Esophagus squamous epithelium (tissue), 5 donors: Measurements from ENCODE around the gene CAPN15. TPM values are rescaled to one million over a fixed set of nuclear protein-coding genes. Genes with fewer than 3 reads are reported as not detected.
"Not testable (repeated sequence)": the region's sequence is repeated elsewhere in the genome, so short reads cannot be mapped to it uniquely, and the experiment has no call there.

Experiments
- DNase-seq: peaks from one replicate; lab custom pipeline; 2025; lab: John Stamatoyannopoulos, UW
- H3K27ac ChIP-seq, 4 donors: fragments of 200-600 bp; sonication (generic); one replicate each; pipeline ENCODE4 v1.5.1; 2016 to 2019; ENCODE audit warnings: mild to moderate bottlenecking in 1 of 4
- H3K27me3 ChIP-seq, 4 donors: fragments of 200-600 bp; sonication (generic); 1 replicate in 3 of 4; 2 replicates in 1 of 4; pipeline versions ENCODE4 v1.5.1 to v1.6.0; 2017 to 2021; ENCODE audit warnings: antibody characterized with exemption in 1 of 4
- H3K36me3 ChIP-seq, 3 donors: fragments of 200-600 bp; sonication (generic); one replicate each; pipeline ENCODE4 v1.5.1; 2016 to 2019
- H3K4me1 ChIP-seq, 3 donors: fragments of 200-600 bp; sonication (generic); one replicate each; pipeline ENCODE4 v1.5.1; 2017 to 2019
- H3K4me3 ChIP-seq, 4 donors: fragments of 200-600 bp; sonication (generic); 1 replicate in 3 of 4; 2 replicates in 1 of 4; pipeline ENCODE4 v1.5.1; 2016 to 2019; ENCODE audit warnings: mild to moderate bottlenecking in 2 of 4, moderate library complexity in 1 of 4
- H3K9me3 ChIP-seq, 3 donors: fragments of 200-600 bp; sonication (generic); one replicate each; pipeline ENCODE4 v1.5.1; 2016 to 2019
- CTCF ChIP-seq, 6 experiments: fragments of 450-650 bp in 4 of 6; fragments of 200-600 bp in 2 of 6; sonication (generic) in 2 of 6; IDR thresholded peaks; one replicate each; pipeline ENCODE4 v1.5.1; 2016 to 2019; ENCODE audit warnings: antibody characterized with exemption in 6 of 6, mild to moderate bottlenecking in 4 of 6, moderate library complexity in 4 of 6
- POLR2A ChIP-seq, 4 donors: fragments of 450-650 bp; IDR thresholded peaks; one replicate each; pipeline ENCODE4 v1.6.1; 2017; ENCODE audit warnings: antibody characterized with exemption in 4 of 4, mild to moderate bottlenecking in 4 of 4, moderate library complexity in 3 of 4
- WGBS, 2 donors: methylation state at CpG; one replicate each; pipeline ENCODE4 v1.1.5; 2018; 5-methylcytosine and 5-hydroxymethylcytosine counted together
- intact Hi-C: fragments of 100-400 bp; cut with DNase I; formaldehyde crosslinking; loops from one replicate; pipeline ENCODE4 v1.15.0; 2022
- total RNA-seq, 4 donors: library from RNA; depleted of rRNA; stranded (reverse); fragments of >200 nt; gene quantifications; one replicate each; pipeline ENCODE4 v1.1.0, GENCODE V29; 2016
- donor health status: DM: yes; HTN: yes; CAD: no.

CAPN15 gene
- total RNA-seq, 4 donors from 2014 or later: 29.4 to 69.6 (median 52.4) TPM

GRCh38 chr16:593807-594206 lies 66.3 kb downstream of the CAPN15 start:
- Histone ChIP-seq H3K27me3 (no peaks in the 10 kb centered on the region), H3K4me3 (peak overlapping the region in 2 of 4 donors; percentile 15 to 92), H3K36me3 (peaks cover 0 to 20% (median 0%) of the 10 kb centered on the region in 3 donors), H3K9me3 (no peaks in the 10 kb centered on the region), H3K4me1 (peaks cover 47 to 66% (median 52%) of the 10 kb centered on the region in 3 donors), H3K27ac (peak overlapping the region; percentile 69 to 95 (median 79))
- no peak for DNase-seq
- intact Hi-C loops: no loop called here
- WGBS, 2 donors: 50 to 61% methylated on average over 2 to 12 of the region's 16 CpGs
- TF ChIP-seq POLR2A (IDR thresholded peaks at IDR 0.05) (no peak), CTCF (IDR thresholded peaks at IDR 0.05) (peak in 1 of 6 experiments; percentile 35)

GRCh38 chr16:595094-595528 lies 67.6 kb downstream of the CAPN15 start:
- DNase-seq: no peak
- intact Hi-C loops: no loop called here
- no peaks in the 10 kb centered on the region for H3K27me3 ChIP-seq
- H3K4me1 ChIP-seq: peaks cover 47 to 66% (median 52%) of the 10 kb centered on the region in 3 donors
- 84 to 94% methylated on average over 4 to 14 of the region's 18 CpGs for WGBS, 2 donors
- TF ChIP-seq CTCF (IDR thresholded peaks at IDR 0.05): no peak
- TF ChIP-seq POLR2A (IDR thresholded peaks at IDR 0.05): no peak
- H3K36me3 ChIP-seq: peaks cover 0 to 30% (median 0%) of the 10 kb centered on the region in 3 donors
- no peaks in the 10 kb centered on the region for H3K9me3 ChIP-seq
- no peak overlapping the region for H3K4me3 ChIP-seq
- no peak overlapping the region for H3K27ac ChIP-seq

- Histone ChIP-seq H3K9me3 (no peaks in the 10 kb centered on the region), H3K4me3 (no peak overlapping the region), H3K27ac (no peak overlapping the region), H3K27me3 (no peaks in the 10 kb centered on the region), H3K4me1 (peaks cover 38 to 57% (median 45%) of the 10 kb centered on the region in 3 donors), H3K36me3 (peaks cover 0 to 40% (median 0%) of the 10 kb centered on the region in 3 donors)
- intact Hi-C loops: no loop called here
- TF ChIP-seq POLR2A (IDR thresholded peaks at IDR 0.05) (no peak), CTCF (IDR thresholded peaks at IDR 0.05) (no peak)
- DNase-seq: no peak
- 71 to 73% methylated on average over 16 to 18 of the region's 34 CpGs for WGBS, 2 donors
These were observed 68.6 kb downstream of the CAPN15 start for GRCh38 chr16:595942-596735.

- Histone ChIP-seq H3K4me1 (peaks cover 34 to 52% (median 40%) of the 10 kb centered on the region in 3 donors), H3K27ac (no peak overlapping the region), H3K9me3 (no peaks in the 10 kb centered on the region), H3K27me3 (no peaks in the 10 kb centered on the region), H3K4me3 (no peak overlapping the region), H3K36me3 (peaks cover 0 to 45% (median 0%) of the 10 kb centered on the region in 3 donors)
- no peak for DNase-seq
- 91 to 96% methylated on average over 12 of the region's 12 CpGs for WGBS, 2 donors
- intact Hi-C loops: no loop called here
- TF ChIP-seq POLR2A (IDR thresholded peaks at IDR 0.05) (no peak), CTCF (IDR thresholded peaks at IDR 0.05) (no peak)
These were observed 69.2 kb downstream of the CAPN15 start for GRCh38 chr16:596736-597060.

GRCh38 chr16:597655-598054 lies 70.1 kb downstream of the CAPN15 start:
- H3K27ac ChIP-seq, intact Hi-C loops, H3K9me3 ChIP-seq, H3K27me3 ChIP-seq, H3K4me3 ChIP-seq, DNase-seq: not testable (repeated sequence)
- 93% methylated on average over 5 of the region's 7 CpGs; no CpG with 5 or more reads in 1 of the 2 donors for WGBS, 2 donors
- H3K4me1 ChIP-seq: peaks cover 26 to 42% (median 32%) of the 10 kb centered on the region in 3 donors
- H3K36me3 ChIP-seq: peaks cover 0 to 52% (median 0%) of the 10 kb centered on the region in 3 donors
